ENCODE measurements around the gene UGT3A2.
"Not testable (repeated sequence)": the region's sequence is repeated elsewhere in the genome, so short reads cannot be mapped to it uniquely, and the experiment has no call there.

Gene UGT3A2

GRCh38 chr5:36028816-36029465 lies 37.7 kb downstream of the UGT3A2 start:
- H3K4me3 ChIP-seq (ENCODE audit: low read depth, low read length): no peak overlapping the region
- TF ChIP-seq, protein P1, sequence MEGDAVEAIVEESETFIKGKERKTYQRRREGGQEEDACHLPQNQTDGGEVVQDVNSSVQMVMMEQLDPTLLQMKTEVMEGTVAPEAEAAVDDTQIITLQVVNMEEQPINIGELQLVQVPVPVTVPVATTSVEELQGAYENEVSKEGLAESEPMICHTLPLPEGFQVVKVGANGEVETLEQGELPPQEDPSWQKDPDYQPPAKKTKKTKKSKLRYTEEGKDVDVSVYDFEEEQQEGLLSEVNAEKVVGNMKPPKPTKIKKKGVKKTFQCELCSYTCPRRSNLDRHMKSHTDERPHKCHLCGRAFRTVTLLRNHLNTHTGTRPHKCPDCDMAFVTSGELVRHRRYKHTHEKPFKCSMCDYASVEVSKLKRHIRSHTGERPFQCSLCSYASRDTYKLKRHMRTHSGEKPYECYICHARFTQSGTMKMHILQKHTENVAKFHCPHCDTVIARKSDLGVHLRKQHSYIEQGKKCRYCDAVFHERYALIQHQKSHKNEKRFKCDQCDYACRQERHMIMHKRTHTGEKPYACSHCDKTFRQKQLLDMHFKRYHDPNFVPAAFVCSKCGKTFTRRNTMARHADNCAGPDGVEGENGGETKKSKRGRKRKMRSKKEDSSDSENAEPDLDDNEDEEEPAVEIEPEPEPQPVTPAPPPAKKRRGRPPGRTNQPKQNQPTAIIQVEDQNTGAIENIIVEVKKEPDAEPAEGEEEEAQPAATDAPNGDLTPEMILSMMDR (conservative IDR thresholded peaks at IDR 0.05; ENCODE audit: low read depth, low read length): no peak
- DNase-seq (ENCODE audit: low read depth): no peak

DNA sequence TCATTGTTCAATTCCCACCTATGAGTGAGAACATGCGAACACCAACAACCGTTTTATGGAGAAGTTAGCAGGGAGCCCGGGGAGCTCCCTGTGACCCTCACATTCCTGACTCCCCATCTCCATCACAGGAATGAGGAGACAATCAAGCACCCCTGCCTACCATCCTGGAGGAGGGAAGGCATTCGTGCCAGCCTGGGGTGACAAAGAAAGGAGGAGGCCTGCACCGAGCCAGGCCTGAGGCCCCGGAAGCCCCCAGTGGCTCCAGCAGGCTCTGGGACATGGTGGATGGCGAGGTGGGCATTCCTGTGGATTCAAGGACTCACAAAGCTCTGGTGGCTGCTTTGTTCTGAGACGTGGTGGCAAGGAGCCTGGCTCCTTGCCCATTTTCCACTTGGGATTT lies 39.0 kb downstream of the UGT3A2 start:
- DNase-seq (ENCODE audit: low read depth): no peak
- H3K4me3 ChIP-seq (ENCODE audit: low read depth, low read length): no peak overlapping the region
- TF ChIP-seq, protein P1 (conservative IDR thresholded peaks at IDR 0.05; ENCODE audit: low read depth, low read length): no peak

- no peak overlapping the region for H3K4me3 ChIP-seq (ENCODE audit: low read depth, low read length)
- TF ChIP-seq, protein P1 (conservative IDR thresholded peaks at IDR 0.05; ENCODE audit: low read depth, low read length): no peak
- no peak for DNase-seq (ENCODE audit: low read depth)
Observed at GRCh38 chr5:36026706-36027465, 39.8 kb downstream of the UGT3A2 start.

- not testable (repeated sequence) for DNase-seq (ENCODE audit: low read depth); H3K4me3 ChIP-seq (ENCODE audit: low read depth, low read length)
Observed at GRCh38 chr5:36022246-36022645, 44.4 kb downstream of the UGT3A2 start.

DNA sequence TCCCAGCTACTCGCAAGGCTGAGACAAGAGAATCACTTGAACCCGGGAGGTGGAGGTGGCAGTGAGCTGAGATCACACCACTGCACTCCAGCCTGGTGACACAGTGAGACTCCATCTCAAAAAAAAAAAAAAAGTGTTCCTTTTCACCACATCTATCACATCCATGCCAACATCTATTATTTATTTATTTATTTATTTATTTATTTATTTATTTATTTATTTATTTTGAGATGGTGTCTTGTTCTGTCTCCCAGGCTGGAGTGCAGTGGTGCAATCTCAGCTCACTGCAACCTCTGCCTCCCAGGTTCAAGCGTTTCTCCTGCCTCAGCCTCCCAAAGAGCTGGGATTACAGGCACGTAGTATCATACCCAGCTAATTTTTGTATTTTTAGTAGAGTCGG lies 47.1 kb downstream of the UGT3A2 start:
- DNase-seq (ENCODE audit: low read depth); H3K4me3 ChIP-seq (ENCODE audit: low read depth, low read length): not testable (repeated sequence)

GRCh38 chr5:36017622-36018021 lies 49.1 kb downstream of the UGT3A2 start:
- TF ChIP-seq, protein P1 (conservative IDR thresholded peaks at IDR 0.05; ENCODE audit: low read depth, low read length): no peak
- no peak overlapping the region for H3K4me3 ChIP-seq (ENCODE audit: low read depth, low read length)
- DNase-seq (ENCODE audit: low read depth): no peak

- H3K4me3 ChIP-seq (ENCODE audit: low read depth, low read length): no peak overlapping the region
- TF ChIP-seq, protein P1 (conservative IDR thresholded peaks at IDR 0.05; ENCODE audit: low read depth, low read length): no peak
- no peak for DNase-seq (ENCODE audit: low read depth)
Observed at GRCh38 chr5:36017004-36017403, 49.7 kb downstream of the UGT3A2 start.

- no peak overlapping the region for H3K4me3 ChIP-seq (ENCODE audit: low read depth, low read length)
- TF ChIP-seq, protein P1 (conservative IDR thresholded peaks at IDR 0.05; ENCODE audit: low read depth, low read length): no peak
- DNase-seq (ENCODE audit: low read depth): no peak
Observed at GRCh38 chr5:36013182-36013581, 53.5 kb downstream of the UGT3A2 start.
